ENCODE data around the gene EXOC6B. TPM values are rescaled to one million over a fixed set of nuclear protein-coding genes. Genes with fewer than 3 reads are reported as not detected.

Gene EXOC6B
- total and polyA plus RNA-seq, 10 of the 15 experiments (the other 5 are each of a cell fraction or from before 2014, with no cell fraction given) = 0.23 to 2.2 (median 1.2) TPM

DNA sequence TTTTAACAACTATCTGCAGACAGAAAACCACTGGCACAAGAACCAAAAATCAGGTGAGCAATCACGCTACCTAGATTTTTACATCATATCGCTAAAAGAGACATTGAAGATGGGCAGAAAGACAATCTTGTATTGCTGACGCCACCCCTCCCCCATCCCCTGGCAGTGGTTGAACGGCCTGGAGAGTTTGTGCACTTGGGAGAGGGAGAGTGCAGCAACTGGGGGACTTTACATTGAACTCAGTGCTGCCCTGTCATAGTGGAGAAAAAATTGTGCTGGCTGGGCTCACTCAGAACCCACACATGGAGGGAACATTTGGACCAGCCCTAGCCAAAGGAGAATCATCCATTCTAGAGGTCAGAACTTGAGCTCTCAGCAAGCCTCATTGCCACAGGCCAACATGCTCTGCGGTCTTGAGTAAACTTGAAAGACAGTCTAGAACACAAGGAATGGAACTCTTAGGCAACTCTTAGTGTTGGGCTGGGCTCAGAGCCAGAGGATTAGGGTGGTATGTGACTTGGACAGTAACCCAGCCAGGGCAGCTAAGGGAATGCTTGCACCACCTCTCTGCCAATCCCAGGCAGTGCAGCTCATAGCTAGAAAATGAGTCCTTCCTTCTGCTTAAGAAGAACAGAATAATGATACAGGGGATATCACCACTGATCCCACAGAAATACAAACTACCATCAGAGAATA is 458.2 kb downstream of the EXOC6B start:
- RAD21 ChIA-PET (ENCODE audit: unreplicated experiment) = no interaction called here
- FAIRE-seq (no peak), ATAC-seq (no peak), DNase-seq (ENCODE audit: low read depth, low spot score) (no peak)
- SMC1A ChIA-PET (ENCODE audit: uncharacterized antibody, unreplicated experiment) = no interaction called here
- H3K4me3 ChIP-seq = no peak overlapping the region
- H3K79me2 ChIP-seq (ENCODE audit: control insufficient read depth, insufficient read depth, low read length) = no peaks in the 10 kb centered on the region
- no peak for TF ChIP-seq TCF3 (IDR thresholded peaks at IDR 0.05; ENCODE audit: borderline replicate concordance, insufficient read depth, low read depth, low read length)
- WGBS (ENCODE audit: insufficient coverage, insufficient replicate concordance, low lambda C conversion rate, missing lambda C conversion rate) = 52% methylated on average over 5 of the region's 5 CpGs
- intact Hi-C loops (cut with micrococcal nuclease; ENCODE audit: unreplicated experiment) = no loop called here
- no peaks in the 10 kb centered on the region for H4K20me1 ChIP-seq (ENCODE audit: control insufficient read depth, insufficient read depth)
- CTCF ChIA-PET = no interaction called here
- H3K9me3 ChIP-seq (replicated peaks; ENCODE audit: control insufficient read depth, insufficient read depth, low read length) = no peaks in the 10 kb centered on the region
- no peak overlapping the region for H2AFZ ChIP-seq (ENCODE audit: control insufficient read depth, low read depth, low read length)
- H3K27ac ChIP-seq (ENCODE audit: control insufficient read depth, insufficient read depth) = no peak overlapping the region
- no peak overlapping the region for H3K4me2 ChIP-seq (ENCODE audit: control insufficient read depth, insufficient read depth)
- in situ Hi-C loops (cut with MboI) = no loop called here
- BruUV-seq (replicated peaks) = no TSS peak
- no peaks in the 10 kb centered on the region for H3K4me1 ChIP-seq (ENCODE audit: control insufficient read depth, insufficient read depth, low read length)
- H3K36me3 ChIP-seq (ENCODE audit: control insufficient read depth in 2 of 2, insufficient read depth in 2 of 2, low read length in 1 of 2) = no peaks in the 10 kb centered on the region
- no peaks in the 10 kb centered on the region for H3K27me3 ChIP-seq (replicated peaks in 1 of 2; ENCODE audit: control insufficient read depth in 2 of 2, insufficient read depth in 2 of 2, low read length in 1 of 2)
- POLR2A ChIA-PET = no interaction called here
- no peak overlapping the region for H3K9ac ChIP-seq (ENCODE audit: control insufficient read depth, insufficient read depth, low read length)

DNA sequence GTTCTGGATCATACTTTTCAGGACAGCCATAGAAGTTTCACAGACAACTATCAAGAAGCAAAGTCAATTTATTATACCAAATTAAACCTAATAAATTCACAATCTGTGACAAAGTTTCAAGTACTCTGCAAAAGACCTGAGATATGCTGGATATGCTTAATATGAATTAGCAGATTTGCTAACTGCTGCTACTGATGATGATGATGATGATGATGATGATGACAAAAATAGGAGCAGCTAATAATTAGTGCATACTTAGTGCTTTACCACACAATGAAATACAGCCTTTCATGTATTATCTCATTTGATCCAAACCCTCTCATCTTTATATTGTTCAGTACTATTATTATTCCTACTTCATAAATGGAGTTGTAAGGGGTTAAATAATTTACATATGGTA is 462.4 kb downstream of the EXOC6B start:
- SMC1A ChIA-PET (ENCODE audit: uncharacterized antibody, unreplicated experiment) = no interaction called here
- FAIRE-seq (no peak), DNase-seq (ENCODE audit: low read depth, low spot score) (no peak), ATAC-seq (no peak)
- in situ Hi-C loops (cut with MboI) = no loop called here
- Histone ChIP-seq H3K9me3 (replicated peaks; ENCODE audit: control insufficient read depth, insufficient read depth, low read length) (no peaks in the 10 kb centered on the region), H3K4me3 (no peak overlapping the region), H3K4me2 (ENCODE audit: control insufficient read depth, insufficient read depth) (no peak overlapping the region), H3K4me1 (ENCODE audit: control insufficient read depth, insufficient read depth, low read length) (no peaks in the 10 kb centered on the region), H3K36me3 (ENCODE audit: control insufficient read depth in 2 of 2, insufficient read depth in 2 of 2, low read length in 1 of 2) (no peaks in the 10 kb centered on the region), H3K9ac (ENCODE audit: control insufficient read depth, insufficient read depth, low read length) (no peak overlapping the region), H3K27me3 (replicated peaks in 1 of 2; ENCODE audit: control insufficient read depth in 2 of 2, insufficient read depth in 2 of 2, low read length in 1 of 2) (no peaks in the 10 kb centered on the region), H4K20me1 (ENCODE audit: control insufficient read depth, insufficient read depth) (no peaks in the 10 kb centered on the region), H2AFZ (ENCODE audit: control insufficient read depth, low read depth, low read length) (no peak overlapping the region), H3K79me2 (ENCODE audit: control insufficient read depth, insufficient read depth, low read length) (no peaks in the 10 kb centered on the region), H3K27ac (ENCODE audit: control insufficient read depth, insufficient read depth) (no peak overlapping the region)
- BruUV-seq (replicated peaks) = no TSS peak
- POLR2A ChIA-PET = no interaction called here
- intact Hi-C loops (cut with micrococcal nuclease; ENCODE audit: unreplicated experiment) = no loop called here
- RAD21 ChIA-PET (ENCODE audit: unreplicated experiment) = no interaction called here
- CTCF ChIA-PET = no interaction called here
- TF ChIP-seq, protein P1, sequence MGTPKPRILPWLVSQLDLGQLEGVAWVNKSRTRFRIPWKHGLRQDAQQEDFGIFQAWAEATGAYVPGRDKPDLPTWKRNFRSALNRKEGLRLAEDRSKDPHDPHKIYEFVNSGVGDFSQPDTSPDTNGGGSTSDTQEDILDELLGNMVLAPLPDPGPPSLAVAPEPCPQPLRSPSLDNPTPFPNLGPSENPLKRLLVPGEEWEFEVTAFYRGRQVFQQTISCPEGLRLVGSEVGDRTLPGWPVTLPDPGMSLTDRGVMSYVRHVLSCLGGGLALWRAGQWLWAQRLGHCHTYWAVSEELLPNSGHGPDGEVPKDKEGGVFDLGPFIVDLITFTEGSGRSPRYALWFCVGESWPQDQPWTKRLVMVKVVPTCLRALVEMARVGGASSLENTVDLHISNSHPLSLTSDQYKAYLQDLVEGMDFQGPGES (IDR thresholded peaks at IDR 0.05) = no peak
- no peak for TF ChIP-seq FOXM1 (IDR thresholded peaks at IDR 0.05; ENCODE audit: low read depth, low read length)
- TF ChIP-seq, protein P2, sequence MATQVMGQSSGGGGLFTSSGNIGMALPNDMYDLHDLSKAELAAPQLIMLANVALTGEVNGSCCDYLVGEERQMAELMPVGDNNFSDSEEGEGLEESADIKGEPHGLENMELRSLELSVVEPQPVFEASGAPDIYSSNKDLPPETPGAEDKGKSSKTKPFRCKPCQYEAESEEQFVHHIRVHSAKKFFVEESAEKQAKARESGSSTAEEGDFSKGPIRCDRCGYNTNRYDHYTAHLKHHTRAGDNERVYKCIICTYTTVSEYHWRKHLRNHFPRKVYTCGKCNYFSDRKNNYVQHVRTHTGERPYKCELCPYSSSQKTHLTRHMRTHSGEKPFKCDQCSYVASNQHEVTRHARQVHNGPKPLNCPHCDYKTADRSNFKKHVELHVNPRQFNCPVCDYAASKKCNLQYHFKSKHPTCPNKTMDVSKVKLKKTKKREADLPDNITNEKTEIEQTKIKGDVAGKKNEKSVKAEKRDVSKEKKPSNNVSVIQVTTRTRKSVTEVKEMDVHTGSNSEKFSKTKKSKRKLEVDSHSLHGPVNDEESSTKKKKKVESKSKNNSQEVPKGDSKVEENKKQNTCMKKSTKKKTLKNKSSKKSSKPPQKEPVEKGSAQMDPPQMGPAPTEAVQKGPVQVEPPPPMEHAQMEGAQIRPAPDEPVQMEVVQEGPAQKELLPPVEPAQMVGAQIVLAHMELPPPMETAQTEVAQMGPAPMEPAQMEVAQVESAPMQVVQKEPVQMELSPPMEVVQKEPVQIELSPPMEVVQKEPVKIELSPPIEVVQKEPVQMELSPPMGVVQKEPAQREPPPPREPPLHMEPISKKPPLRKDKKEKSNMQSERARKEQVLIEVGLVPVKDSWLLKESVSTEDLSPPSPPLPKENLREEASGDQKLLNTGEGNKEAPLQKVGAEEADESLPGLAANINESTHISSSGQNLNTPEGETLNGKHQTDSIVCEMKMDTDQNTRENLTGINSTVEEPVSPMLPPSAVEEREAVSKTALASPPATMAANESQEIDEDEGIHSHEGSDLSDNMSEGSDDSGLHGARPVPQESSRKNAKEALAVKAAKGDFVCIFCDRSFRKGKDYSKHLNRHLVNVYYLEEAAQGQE (IDR thresholded peaks at IDR 0.05; ENCODE audit: low read depth, low read length) = no peak
- TF ChIP-seq, protein P3, sequence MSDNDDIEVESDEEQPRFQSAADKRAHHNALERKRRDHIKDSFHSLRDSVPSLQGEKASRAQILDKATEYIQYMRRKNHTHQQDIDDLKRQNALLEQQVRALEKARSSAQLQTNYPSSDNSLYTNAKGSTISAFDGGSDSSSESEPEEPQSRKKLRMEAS (IDR thresholded peaks at IDR 0.05; ENCODE audit: low read depth, low read length) = no peak
- TF ChIP-seq, protein P4, sequence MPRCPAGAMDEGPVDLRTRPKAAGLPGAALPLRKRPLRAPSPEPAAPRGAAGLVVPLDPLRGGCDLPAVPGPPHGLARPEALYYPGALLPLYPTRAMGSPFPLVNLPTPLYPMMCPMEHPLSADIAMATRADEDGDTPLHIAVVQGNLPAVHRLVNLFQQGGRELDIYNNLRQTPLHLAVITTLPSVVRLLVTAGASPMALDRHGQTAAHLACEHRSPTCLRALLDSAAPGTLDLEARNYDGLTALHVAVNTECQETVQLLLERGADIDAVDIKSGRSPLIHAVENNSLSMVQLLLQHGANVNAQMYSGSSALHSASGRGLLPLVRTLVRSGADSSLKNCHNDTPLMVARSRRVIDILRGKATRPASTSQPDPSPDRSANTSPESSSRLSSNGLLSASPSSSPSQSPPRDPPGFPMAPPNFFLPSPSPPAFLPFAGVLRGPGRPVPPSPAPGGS (IDR thresholded peaks at IDR 0.05; ENCODE audit: borderline replicate concordance, insufficient read depth, low read depth, low read length, poor library complexity, severe bottlenecking) = no peak
- TF ChIP-seq, protein P5, sequence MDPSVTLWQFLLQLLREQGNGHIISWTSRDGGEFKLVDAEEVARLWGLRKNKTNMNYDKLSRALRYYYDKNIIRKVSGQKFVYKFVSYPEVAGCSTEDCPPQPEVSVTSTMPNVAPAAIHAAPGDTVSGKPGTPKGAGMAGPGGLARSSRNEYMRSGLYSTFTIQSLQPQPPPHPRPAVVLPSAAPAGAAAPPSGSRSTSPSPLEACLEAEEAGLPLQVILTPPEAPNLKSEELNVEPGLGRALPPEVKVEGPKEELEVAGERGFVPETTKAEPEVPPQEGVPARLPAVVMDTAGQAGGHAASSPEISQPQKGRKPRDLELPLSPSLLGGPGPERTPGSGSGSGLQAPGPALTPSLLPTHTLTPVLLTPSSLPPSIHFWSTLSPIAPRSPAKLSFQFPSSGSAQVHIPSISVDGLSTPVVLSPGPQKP (IDR thresholded peaks at IDR 0.05; ENCODE audit: low read depth, low read length) = no peak

Measured in GM12878 (cell line).